ENCODE measurements around the gene FGF8. TPM values are rescaled to one million over a fixed set of nuclear protein-coding genes. Genes with fewer than 3 reads are reported as not detected.

The FGF8 gene
- total and polyA plus RNA-seq, 2 of the 13 experiments (the other 11 are each of a cell fraction or from before 2014, with no cell fraction given), result not detected

DNA sequence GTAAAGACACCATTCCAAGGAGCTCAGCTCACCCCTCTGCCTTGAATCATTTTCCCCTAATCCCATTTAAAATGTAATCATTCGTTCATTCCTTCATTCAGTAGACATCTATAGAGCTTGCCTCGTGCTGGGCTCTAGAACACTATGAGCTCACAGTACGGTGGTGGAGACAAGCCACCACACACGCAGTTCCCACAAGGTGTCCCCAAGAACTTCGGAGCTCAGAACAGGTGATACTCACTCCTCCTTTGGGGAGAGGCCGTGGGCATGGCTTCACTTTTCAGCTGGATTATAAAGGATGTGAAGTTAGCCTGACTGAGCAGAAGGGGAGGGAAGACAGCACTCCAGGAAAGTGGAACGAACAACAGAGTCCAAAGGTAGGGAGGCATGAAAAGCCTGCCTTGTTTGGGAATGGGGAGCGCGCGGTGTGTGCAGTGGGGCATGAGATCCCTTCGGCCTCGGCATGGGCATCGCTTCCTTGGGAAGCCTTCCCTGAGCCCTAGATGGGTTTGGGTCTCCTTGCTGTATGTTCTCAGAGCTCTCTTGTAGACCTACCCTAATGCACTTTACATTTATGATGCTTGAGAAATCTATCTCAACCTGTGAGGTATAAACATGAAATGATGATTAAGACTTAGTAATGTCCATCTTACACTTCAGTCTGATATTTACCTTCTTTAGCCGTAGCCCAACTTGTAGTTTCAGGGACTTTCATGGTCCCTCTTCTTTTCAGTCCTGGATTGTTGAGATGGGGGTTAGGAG, 43.1 kb upstream of the FGF8 start (continued):
- TF ChIP-seq GTF3A (CRISPR knock-in tag; conservative IDR thresholded peaks at IDR 0.05) (no peak), ZNF441 (CRISPR knock-in tag; IDR thresholded peaks at IDR 0.05; ENCODE audit: borderline replicate concordance) (no peak), TRIM24 (CRISPR knock-in tag; IDR thresholded peaks at IDR 0.05) (no peak), HNRNPLL (IDR thresholded peaks at IDR 0.05; ENCODE audit: low read depth, low read length, poor library complexity, severe bottlenecking) (no peak), ZNF552 (CRISPR knock-in tag; IDR thresholded peaks at IDR 0.05; ENCODE audit: borderline replicate concordance) (no peak), YEATS4 (CRISPR knock-in tag; IDR thresholded peaks at IDR 0.05; ENCODE audit: borderline replicate concordance) (peak; percentile 16; the same call in 1 of the 2 replicates), ZNF24 (IDR thresholded peaks at IDR 0.05) (peak; percentile 89), ZNF672 (CRISPR knock-in tag; IDR thresholded peaks at IDR 0.05) (no peak), RFX5 (IDR thresholded peaks at IDR 0.05; ENCODE audit: low read depth, low read length) (no peak), FOXA3 (CRISPR knock-in tag; IDR thresholded peaks at IDR 0.05) (no peak), ZBTB38 (CRISPR knock-in tag; IDR thresholded peaks at IDR 0.05) (no peak), PAWR (CRISPR knock-in tag; IDR thresholded peaks at IDR 0.05; ENCODE audit: borderline replicate concordance) (no peak), MYC (CRISPR knock-in tag; IDR thresholded peaks at IDR 0.05; ENCODE audit: borderline replicate concordance) (peak; percentile 59; the same call in 1 of the 2 replicates), XRCC5 (optimal IDR thresholded peaks at IDR 0.05; ENCODE audit: low read length) (no peak)
- TF ChIP-seq, protein P1, sequence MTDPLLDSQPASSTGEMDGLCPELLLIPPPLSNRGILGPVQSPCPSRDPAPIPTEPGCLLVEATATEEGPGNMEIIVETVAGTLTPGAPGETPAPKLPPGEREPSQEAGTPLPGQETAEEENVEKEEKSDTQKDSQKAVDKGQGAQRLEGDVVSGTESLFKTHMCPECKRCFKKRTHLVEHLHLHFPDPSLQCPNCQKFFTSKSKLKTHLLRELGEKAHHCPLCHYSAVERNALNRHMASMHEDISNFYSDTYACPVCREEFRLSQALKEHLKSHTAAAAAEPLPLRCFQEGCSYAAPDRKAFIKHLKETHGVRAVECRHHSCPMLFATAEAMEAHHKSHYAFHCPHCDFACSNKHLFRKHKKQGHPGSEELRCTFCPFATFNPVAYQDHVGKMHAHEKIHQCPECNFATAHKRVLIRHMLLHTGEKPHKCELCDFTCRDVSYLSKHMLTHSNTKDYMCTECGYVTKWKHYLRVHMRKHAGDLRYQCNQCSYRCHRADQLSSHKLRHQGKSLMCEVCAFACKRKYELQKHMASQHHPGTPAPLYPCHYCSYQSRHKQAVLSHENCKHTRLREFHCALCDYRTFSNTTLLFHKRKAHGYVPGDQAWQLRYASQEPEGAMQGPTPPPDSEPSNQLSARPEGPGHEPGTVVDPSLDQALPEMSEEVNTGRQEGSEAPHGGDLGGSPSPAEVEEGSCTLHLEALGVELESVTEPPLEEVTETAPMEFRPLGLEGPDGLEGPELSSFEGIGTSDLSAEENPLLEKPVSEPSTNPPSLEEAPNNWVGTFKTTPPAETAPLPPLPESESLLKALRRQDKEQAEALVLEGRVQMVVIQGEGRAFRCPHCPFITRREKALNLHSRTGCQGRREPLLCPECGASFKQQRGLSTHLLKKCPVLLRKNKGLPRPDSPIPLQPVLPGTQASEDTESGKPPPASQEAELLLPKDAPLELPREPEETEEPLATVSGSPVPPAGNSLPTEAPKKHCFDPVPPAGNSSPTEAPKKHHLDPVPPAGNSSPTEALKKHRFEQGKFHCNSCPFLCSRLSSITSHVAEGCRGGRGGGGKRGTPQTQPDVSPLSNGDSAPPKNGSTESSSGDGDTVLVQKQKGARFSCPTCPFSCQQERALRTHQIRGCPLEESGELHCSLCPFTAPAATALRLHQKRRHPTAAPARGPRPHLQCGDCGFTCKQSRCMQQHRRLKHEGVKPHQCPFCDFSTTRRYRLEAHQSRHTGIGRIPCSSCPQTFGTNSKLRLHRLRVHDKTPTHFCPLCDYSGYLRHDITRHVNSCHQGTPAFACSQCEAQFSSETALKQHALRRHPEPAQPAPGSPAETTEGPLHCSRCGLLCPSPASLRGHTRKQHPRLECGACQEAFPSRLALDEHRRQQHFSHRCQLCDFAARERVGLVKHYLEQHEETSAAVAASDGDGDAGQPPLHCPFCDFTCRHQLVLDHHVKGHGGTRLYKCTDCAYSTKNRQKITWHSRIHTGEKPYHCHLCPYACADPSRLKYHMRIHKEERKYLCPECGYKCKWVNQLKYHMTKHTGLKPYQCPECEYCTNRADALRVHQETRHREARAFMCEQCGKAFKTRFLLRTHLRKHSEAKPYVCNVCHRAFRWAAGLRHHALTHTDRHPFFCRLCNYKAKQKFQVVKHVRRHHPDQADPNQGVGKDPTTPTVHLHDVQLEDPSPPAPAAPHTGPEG (CRISPR knock-in tag; IDR thresholded peaks at IDR 0.05), result no peak
- TF ChIP-seq, protein P2, sequence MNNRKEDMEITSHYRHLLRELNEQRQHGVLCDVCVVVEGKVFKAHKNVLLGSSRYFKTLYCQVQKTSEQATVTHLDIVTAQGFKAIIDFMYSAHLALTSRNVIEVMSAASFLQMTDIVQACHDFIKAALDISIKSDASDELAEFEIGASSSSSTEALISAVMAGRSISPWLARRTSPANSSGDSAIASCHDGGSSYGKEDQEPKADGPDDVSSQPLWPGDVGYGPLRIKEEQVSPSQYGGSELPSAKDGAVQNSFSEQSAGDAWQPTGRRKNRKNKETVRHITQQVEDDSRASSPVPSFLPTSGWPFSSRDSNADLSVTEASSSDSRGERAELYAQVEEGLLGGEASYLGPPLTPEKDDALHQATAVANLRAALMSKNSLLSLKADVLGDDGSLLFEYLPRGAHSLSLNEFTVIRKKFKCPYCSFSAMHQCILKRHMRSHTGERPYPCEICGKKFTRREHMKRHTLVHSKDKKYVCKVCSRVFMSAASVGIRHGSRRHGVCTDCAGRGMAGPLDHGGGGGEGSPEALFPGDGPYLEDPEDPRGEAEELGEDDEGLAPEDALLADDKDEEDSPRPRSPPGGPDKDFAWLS (CRISPR knock-in tag; IDR thresholded peaks at IDR 0.05; ENCODE audit: borderline replicate concordance), result no peak
- TF ChIP-seq, protein P3, sequence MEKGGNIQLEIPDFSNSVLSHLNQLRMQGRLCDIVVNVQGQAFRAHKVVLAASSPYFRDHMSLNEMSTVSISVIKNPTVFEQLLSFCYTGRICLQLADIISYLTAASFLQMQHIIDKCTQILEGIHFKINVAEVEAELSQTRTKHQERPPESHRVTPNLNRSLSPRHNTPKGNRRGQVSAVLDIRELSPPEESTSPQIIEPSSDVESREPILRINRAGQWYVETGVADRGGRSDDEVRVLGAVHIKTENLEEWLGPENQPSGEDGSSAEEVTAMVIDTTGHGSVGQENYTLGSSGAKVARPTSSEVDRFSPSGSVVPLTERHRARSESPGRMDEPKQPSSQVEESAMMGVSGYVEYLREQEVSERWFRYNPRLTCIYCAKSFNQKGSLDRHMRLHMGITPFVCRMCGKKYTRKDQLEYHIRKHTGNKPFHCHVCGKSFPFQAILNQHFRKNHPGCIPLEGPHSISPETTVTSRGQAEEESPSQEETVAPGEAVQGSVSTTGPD (CRISPR knock-in tag; IDR thresholded peaks at IDR 0.05), result no peak
- TF ChIP-seq, protein P4, sequence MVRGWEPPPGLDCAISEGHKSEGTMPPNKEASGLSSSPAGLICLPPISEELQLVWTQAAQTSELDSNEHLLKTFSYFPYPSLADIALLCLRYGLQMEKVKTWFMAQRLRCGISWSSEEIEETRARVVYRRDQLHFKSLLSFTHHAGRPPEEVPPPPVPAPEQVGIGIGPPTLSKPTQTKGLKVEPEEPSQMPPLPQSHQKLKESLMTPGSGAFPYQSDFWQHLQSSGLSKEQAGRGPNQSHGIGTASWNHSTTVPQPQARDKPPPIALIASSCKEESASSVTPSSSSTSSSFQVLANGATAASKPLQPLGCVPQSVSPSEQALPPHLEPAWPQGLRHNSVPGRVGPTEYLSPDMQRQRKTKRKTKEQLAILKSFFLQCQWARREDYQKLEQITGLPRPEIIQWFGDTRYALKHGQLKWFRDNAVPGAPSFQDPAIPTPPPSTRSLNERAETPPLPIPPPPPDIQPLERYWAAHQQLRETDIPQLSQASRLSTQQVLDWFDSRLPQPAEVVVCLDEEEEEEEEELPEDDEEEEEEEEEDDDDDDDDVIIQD (CRISPR knock-in tag; IDR thresholded peaks at IDR 0.05; ENCODE audit: low read depth), result no peak
